GM19351 (cell line): Measurements from ENCODE around the gene SACS.
"Not testable (repeated sequence)": the region's sequence is repeated elsewhere in the genome, so short reads cannot be mapped to it uniquely, and the experiment has no call there.

Source experiments
- ATAC-seq: cut with Tn5 transposase; IDR thresholded peaks from one replicate; pipeline ENCODE4 v1.9.1; 2021; ENCODE audit warnings: mild to moderate bottlenecking, moderate library complexity; ENCODE audit not compliant: unreplicated experiment

SACS gene

GRCh38 chr13:23314837-23315236, 118.7 kb downstream of the SACS start:
- not testable (repeated sequence) for ATAC-seq

- no peak for ATAC-seq
These were observed 140.9 kb downstream of the SACS start for GRCh38 chr13:23292586-23292985.

GRCh38 chr13:23289917-23290357, 143.6 kb downstream of the SACS start:
- ATAC-seq: no peak

- ATAC-seq: no peak
These were observed 144.5 kb downstream of the SACS start for GRCh38 chr13:23288995-23289394.

GRCh38 chr13:23288564-23288963, 144.9 kb downstream of the SACS start:
- ATAC-seq: no peak

GRCh38 chr13:23279321-23279720, 154.2 kb downstream of the SACS start:
- no peak for ATAC-seq
